Measurements from ENCODE around the gene METTL3.
A peak's percentile ranks its signal among the peaks of the same experiment; 100 is the strongest.

Gene METTL3

DNA sequence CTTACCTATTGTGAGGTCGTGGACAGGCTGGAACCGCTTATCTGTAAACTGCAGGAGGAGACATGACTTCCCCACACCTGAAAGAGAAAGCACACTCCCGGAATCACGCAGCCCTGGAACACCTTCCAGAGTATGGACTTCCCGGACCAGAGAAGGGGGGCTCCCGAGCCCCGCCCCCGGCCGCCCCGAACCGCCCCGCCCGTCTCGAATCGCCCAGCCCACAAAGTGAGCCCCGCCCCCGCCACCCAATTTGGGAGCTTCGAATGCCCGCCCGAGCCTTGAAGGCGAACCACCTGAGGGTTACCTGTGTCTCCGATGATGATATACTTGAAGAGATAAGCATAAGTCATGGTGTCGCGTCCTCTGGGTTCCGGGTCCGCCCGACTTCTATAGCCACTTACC lies 34.6 kb downstream of the METTL3 start:
- DNase-seq = peak in 1 of 2 experiments; percentile 90

DNA sequence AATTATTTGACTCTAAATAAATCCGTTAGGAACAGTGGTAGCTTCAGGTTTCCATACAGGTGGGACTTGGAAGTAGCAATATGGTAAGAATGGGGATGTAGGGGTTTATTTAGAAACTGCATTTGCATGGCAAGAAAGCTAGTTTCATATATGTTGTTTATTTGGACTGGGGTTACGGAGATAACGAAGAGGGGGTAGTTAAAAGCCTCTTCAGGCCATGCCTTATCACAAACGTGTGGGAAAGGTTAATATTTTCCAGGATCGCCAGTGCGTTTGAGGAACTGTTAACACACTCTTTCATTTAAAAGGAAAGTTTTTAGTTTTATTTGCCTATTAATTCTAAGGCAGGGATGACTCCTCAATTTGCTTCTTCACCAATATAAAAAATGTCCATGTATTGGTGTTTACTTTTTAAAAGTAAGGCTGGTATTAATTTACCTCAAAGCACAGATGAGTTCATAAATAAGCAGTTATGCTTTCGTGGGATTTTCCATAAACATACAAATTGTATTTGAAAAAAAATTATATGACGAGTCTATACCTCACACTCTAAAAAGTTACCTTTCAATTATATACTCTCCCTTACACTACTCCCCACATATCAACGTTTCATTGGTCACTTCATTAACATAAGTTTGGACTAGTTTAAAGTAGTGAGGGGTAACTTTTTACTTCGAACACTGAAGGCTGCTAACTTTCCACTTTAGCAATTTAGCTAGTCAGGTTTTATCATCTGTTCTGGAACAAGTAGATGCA lies 35.2 kb downstream of the METTL3 start:
- no peak for DNase-seq

DNA sequence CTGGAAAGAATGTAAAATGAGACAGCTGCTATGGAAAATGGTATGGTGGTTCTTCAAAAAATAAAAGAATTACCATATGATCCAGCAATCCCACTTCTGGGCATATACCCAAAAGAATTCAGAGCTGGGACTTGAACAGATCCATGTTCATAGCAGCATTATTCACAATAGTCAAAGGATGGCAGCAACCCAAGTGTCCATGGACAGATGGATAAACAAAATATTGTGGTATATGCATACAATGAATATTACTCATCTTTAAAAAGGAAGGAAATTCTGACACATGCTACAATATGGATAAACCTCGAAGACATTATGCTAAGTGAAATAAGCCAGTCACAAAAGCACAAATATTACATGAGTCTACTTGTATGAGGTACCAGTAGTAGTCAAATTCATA lies 43.5 kb downstream of the METTL3 start:
- no peak for DNase-seq

DNA sequence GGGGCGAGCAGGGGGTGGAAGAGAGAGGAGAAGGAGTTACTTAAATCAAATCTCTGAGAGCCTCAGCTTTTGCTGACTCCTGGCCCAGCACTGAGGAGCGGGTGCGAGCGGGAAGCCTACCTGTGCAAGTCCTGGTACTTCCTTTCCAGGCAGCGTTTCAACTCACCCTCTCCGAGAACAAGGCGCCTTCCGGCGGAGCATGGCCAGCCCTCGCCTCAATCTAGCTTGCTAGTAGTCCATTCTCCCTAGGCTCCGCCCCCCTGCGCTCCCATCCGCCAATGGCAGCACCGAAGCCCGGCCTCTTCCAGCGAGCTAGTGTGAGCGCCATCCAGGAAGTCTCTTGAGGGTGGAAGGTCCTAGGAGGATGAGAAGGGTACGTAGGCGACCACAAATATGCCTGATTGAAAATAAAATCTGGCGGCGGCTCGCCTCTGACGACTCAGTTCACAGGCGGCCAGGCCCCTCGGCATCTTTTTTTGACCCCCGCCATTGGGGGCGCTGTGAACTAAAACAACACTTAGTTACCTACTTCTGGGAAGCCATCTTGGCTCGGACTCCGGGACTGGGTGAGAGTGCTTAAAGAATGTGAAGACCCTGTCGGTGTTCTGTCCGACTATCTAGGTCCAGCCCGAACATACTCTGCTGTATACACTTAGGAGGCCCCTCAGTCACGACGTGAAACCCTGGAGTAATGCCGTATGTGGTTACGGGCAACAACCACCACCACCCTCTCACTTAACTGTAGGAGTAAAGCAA lies 55.0 kb downstream of the METTL3 start, which contains the start of gene CHD8:
Gene CHD8, minus strand, starts transcription at position 212 of the 756 bp plus-strand sequence. CDS start 24,480 bp downstream, outside the sequence.
- peak; percentile 99 for DNase-seq

DNA sequence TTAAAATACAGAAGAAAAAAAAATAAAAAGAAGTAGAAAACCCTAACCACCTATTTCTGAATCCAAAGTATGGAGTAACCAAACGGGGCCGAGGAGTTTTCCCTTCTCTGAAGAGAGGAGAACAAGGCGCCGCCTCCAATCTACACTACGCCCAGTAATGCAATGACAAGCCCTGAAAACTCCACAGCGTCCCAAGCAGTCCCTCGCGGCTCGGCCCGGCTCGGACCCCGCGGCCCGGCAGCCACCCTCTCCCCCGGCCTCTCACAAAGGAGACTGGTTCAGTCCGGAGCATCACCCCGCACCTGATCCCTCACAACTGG lies 55.6 kb downstream of the METTL3 start:
- DNase-seq = no peak

DNA sequence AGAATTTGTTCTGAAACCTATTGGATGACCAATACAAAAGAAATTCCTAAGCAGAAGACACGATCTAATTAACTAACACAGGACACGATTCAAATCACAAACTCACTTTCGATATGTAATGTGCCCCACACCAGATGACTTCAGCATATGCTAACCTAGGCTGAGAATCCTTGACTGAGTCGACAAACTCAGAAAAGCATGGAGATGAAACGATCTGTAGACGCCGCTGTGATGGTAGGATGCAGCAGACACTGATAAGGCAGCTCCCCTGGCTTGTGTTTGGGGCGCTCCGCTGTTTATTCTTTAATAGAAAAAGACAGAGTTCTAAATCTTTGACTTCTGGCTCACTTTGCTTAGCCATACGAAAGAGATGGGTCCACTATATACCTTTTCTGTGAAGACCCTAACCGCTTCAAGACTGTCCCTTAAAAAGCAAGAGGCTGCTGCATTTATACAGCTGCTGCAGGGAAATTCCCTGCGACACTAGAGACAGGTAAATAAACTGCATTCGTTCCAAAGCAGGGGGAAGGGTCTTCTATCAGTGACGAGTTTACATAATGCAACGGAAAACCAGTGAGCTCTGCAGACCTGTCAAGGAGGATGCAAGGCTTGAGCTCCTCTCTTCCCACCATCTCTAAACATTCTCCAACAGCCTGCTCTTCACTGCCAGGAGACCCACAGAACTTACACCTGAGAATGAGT lies 56.1 kb downstream of the METTL3 start:
- DNase-seq = peak in 1 of 2 experiments; percentile 53

DNA sequence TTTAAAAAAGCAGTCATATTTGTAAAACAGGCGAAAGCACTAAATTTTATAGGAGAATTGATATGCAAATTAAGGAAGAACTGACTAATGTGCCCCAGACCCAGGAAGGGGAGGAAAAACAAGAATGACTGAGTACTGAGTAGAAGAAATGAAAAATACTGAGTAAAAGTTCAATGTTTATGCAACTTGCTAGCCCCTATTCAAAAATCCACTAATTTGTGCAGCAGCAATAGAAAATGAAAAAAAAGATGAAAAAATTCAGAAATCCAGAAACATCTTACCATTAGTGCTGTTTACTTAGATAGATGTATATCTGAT lies 61.3 kb downstream of the METTL3 start:
- no peak for DNase-seq

All from SW 1271 (cell line).